GM19324 (cell line): ENCODE results near the gene GJD3.
"Not testable (repeated sequence)": the region's sequence is repeated elsewhere in the genome, so short reads cannot be mapped to it uniquely, and the experiment has no call there.

ENCODE experiments used
- ATAC-seq: cut with Tn5 transposase; IDR thresholded peaks from one replicate; pipeline ENCODE4 v1.9.1; 2021; ENCODE audit warnings: mild to moderate bottlenecking, moderate library complexity; ENCODE audit not compliant: unreplicated experiment, low FRiP score

Gene GJD3, protein sequence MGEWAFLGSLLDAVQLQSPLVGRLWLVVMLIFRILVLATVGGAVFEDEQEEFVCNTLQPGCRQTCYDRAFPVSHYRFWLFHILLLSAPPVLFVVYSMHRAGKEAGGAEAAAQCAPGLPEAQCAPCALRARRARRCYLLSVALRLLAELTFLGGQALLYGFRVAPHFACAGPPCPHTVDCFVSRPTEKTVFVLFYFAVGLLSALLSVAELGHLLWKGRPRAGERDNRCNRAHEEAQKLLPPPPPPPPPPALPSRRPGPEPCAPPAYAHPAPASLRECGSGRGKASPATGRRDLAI

DNA sequence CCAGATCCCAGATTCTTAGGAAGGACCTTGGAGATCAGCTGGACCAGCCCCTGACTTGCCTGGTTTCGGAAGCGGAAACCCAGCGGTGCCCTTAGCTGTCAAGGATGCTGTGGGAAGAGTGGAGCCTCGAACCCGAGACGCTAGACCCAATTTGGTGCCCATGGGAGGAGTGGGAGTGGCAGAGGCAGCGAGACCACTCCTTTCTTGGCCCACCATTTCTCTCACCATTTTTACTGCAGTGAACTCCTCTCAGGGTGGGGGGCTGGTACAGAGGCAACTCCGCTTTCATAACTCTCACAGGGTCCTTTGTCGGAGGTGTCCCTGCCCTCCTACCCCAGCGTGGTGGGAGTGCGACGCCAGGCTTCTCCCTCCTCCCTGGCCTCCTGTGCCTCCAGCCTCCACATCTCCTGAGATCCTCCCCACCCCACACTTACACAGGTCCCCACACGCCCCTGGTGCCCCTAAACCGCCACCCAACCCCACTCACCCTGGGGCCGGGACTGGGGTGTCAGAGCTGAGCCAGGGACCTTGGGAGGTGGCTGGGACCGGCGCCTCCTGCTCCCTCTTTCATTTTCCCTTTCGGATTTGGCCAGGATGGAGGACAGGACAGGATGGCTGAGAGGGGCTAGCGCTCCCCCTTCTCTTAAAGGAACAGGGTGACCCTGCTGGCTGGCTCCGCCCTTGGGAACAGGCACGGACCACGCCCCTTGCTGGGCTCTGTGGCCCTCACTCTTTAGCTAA is at the start of gene GJD3:
Gene GJD3 (minus strand): TSS at position 617 of the 741 bp plus-strand sequence. CDS start 922 bp downstream, outside the sequence.
- ATAC-seq = no peak

DNA sequence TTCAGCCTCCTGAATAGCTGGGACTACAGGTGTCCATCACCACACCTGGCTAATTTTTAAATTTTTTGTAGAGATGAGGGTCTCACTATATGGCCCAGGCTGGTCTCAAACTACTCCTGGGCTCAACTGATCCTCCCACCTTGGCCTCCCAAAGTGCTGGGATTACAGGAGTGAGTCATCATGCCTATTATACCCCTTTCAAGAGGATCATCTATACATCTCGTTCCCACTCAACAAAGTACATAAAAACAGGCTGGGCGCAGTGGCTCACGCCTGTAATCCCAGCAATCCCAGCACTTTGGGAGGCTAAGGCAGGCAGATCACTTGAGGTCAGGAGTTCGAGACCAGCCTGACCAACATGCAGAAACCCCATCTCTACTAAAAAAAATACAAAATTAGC is 49.8 kb upstream of the GJD3 start:
- not testable (repeated sequence) for ATAC-seq

DNA sequence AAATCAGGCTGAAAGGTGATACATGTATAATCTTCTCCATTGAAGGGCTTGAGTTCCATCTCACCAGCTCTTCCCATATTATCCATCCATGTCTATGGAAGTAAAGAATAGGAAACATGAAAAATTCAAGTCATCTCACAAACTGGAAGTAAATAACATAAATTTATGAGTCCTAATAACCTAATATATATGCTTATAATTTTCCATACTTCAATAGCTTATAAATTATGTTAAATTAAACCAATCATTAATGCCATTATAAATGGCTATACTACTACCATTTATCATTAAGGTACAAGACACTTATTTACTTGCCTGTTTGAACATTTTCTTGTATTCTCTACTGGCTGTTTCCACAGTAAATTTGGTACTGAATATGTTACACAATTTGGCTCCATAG is 48.3 kb upstream of the GJD3 start:
- ATAC-seq = no peak

DNA sequence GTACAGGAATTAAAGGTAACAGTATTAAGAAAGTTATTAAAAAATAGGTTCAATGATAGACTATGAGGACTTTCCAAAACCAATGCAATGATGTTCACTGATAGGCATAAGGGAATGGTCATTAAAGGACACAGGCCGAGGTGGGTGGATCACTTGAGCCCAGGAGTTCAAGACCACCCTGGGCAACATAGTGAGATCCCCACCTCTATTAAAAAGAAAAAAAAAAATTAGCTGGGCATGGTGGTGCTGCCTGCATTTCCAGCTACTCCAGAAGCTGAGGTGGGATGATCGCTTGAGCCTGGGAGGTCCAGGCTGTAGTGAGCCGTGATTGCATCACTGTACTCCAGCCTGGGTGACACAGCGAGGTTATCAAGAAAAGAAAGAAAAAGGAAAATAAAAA is 47.3 kb upstream of the GJD3 start:
- no peak for ATAC-seq

DNA sequence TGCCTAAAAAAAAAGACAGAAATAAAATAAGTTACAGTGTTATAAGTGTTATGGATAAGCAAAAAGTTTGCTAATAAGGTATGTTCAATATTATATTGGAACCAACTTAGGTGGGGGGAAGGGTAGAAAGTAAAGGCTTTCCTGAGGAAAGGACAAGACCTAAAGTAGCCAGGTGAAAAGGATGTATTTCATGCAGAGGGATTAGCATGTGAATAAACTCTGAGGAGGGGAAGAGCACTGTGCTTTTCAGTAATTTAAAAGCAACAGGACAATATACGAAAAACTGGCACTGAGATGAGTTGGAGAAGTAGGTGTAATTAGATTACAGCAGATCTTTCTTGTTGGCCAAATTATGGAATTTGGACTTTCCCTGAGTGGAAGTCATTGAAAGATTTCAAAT is 45.5 kb upstream of the GJD3 start:
- no peak for ATAC-seq

DNA sequence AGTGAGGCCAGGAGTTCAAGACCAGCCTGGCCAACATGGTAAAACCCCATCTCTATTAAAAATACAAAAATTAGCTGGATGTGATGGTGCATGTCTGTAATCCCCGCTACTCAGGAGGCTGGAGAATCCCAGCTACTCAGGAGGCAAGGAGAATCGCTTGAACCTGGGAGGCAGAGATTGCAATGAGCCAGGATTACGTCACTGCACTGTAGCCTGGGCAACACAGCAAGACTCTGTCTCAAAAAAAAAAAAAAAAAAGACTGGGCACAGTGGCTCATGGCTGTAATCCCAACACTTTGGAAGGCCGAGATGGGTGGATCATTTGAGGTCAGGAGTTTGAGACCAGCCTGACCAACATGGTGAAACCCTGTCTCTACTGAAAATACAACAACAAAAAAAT is 45.0 kb upstream of the GJD3 start:
- not testable (repeated sequence) for ATAC-seq

DNA sequence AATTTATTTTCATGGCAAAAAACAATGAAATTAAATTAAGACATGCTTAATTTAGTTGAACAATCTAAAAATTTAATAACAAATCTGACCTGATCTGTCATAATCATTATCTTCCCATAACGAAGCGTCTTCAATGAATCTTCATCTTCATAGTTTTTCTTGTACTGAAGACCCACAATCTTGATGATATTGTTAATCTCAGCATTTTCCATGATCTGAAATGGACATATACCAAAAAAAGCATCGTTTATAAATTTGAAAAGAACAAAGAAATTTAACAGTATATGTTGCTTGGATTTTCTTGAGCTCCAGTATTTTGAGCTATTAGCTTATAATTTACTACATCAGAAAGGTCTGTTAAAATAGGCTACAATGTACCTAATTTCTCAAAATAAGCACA is 42.9 kb upstream of the GJD3 start:
- ATAC-seq = no peak

DNA sequence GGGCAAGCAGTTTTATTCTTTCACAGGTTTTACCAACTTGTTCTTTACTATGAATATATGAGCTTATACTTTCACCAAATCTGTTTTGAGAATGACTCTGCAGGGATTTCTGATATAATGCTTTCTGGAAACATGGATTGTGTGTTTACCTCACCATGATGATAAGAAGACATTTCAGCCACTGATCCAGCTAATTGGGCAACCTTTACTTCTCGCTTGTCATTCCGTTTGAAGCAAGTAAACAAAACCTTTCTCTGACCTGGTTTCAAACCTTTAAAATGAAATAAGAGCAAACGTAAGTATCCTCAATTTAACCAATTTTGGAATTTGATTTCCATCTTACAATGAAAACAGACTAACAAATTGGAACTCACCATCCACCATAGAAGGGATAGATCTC is 39.5 kb upstream of the GJD3 start:
- ATAC-seq = no peak

DNA sequence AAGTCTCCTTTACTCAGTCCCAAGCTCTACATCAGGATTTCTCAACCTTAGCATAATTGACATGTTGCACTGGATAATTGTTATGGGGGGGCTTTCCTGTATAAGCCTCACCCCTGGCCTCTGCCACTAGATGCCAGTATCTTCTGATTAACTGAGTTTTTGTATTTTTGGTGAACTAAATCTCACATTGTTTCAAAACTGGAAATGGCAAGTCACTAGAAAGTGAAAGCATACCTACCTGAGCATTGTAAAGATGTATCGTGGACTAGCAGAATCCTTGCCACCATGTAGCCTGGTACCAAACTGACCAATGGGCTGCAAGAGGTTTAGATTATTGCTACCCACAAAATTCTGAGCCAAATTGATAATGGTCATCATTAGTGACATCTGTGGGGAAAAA is 38.1 kb upstream of the GJD3 start:
- ATAC-seq = no peak

DNA sequence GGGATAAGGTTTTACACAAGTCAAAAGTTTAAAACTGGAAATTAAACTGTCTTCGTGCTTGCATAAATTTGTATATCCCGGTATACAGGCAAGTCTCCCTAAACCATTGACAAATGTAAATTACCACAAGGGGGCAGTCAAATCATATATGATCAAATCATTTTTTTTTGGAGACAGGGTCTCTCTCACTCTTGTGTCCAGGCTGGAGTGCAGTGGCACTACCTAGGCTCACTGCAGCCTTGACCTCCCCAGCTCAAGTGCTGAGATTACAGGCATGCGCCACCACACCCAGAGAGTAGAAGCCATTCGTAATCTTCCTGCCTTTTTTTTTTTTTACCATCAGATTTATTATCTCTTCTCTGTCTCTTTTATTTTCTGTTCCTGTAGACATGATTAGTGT is 34.6 kb upstream of the GJD3 start:
- ATAC-seq = no peak

DNA sequence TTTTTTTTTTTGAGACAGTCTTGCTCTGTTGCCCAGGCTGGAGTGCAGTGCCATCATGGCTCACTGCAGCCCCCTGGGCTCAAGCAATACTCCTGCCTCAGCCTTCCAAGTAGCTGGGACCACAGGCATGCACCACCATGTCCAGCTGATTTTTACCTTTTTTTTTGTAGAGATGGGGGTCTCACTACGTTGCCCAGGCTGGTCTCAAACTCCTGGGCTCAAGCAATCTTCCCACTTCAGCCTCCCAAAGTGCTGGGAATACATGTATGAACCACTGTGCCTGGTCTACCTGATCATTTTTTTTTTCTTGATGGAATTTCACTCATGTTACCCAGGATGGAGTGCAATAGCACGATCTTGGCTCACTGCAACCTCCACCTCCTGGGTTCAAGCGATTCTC is 22.0 kb upstream of the GJD3 start:
- not testable (repeated sequence) for ATAC-seq

DNA sequence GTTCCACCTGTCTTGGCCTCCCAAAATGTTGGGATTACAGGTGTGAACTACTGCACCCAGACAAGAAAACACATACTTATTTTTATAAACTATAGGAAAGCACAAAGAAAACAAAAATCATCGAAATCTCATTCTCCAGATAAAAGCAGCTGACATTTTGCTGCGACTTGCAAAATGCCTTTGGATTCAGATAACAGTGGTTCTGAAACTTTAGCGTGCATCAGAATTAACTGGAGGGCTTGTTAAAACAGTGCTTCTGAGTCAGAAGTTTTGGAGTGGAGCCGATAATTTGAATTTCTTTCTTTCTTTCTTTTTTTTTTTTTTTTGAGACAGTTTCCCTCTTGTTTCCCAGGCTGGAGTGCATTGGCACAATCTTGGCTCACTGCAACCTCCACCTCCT is 17.7 kb upstream of the GJD3 start:
- no peak for ATAC-seq

DNA sequence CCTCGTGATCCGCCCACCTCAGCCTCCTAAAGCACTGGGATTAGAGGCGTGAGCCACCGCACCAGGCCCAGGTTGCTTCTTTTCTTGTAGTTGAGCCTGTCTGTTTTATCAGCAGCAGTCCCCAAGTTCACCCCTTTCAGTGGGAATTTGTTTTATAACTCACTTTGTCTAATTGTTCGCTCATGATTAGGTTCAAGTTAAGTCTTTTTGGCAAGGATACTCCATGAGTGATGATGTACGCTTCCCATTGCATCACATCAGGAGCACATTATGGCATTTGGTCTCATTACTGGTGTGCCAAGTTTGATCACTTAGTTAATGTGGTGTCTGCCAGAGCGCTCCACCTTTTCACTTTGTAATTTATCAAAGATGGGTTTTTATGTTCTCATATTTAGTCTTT is 14.4 kb upstream of the GJD3 start:
- no peak for ATAC-seq

DNA sequence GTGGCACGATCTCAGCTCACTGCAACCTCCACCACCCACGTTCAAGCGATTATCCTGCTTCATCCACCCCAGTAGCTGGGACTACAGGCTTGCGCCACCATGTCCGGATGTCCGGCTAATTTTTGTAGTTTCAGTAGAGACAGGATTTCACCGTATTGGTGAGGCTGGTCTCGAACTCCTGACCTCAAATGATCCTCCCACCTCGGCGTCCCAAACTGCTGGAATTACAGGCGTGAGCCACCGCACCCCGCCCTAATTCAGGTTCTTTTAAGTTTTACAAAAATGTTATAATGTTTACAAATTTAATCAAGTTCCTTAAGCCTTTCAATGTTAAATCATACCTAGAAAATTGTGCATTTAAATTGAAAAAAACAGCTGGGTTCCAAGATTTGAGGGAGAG is 13.3 kb upstream of the GJD3 start:
- no peak for ATAC-seq

DNA sequence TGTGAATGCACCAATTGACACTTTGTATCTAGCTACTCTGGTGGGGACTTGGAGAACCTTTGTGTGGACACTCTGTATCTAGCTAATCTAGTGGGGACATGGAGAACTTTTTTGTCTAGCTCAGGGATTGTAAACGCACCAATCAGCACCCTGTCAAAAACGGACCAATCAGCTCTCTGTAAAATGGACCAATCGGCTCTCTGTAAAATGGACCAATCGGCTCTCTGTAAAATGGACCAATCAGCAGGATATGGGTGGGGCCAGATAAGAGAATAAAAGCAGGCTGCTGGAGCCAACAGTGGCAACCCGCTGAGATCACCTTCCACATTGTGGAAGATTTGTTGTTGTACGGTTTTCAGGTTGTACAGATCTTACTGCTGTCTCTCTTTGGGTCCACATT is 12.0 kb upstream of the GJD3 start:
- not testable (repeated sequence) for ATAC-seq

DNA sequence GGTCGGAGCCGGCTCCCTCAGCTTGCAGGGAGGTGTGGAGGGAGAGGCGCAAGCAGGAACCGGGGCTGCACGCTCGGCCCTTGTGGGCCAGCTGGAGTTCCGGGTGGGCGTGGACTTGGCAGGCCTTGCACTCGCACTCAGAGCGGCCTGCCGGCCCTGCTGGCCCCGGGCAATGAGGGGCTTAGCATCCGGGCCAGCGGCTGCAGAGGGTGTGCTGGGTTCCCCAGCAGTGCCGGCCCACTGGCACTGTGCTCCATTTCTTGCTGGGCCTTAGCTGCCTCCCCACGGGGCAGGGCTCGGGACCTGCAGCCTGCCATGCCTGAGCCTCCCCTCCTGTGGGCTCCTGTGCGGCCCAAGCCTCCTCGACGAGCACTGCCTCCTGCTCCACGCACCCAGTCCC is 11.2 kb upstream of the GJD3 start:
- ATAC-seq = not testable (repeated sequence)

DNA sequence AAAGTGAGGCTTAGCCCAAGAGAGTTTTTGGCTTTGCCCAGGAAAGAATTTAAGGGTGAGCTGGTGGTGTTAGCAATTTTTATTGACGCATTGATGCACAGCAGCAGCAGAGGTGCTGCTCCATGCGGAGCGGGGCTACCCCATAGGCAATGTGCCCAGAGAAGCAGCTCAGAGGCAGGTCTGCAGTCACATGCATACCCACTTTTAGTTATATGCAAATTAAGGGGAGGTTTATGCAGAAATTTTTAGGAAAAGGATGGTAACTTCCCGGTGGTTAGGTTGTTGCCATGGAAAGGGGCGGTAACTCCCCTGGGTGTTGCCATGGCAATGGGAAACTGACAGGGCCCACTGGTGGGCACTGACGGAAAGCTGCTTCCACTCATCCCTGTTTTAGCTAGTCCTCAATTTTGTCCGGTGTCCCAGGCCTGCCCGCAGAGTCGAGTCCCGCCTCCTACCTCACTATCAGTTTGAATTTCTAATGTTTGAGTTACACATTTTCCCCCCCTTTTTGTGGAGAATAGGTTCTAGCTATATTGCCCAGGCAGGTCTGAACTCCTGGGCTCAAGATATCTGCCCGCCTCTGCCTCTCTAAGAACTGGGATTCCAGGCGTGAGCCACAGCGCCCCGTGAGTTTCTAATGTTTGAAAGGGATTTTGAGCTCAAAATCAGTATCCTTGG is 10.4 kb upstream of the GJD3 start:
- ATAC-seq = no peak

DNA sequence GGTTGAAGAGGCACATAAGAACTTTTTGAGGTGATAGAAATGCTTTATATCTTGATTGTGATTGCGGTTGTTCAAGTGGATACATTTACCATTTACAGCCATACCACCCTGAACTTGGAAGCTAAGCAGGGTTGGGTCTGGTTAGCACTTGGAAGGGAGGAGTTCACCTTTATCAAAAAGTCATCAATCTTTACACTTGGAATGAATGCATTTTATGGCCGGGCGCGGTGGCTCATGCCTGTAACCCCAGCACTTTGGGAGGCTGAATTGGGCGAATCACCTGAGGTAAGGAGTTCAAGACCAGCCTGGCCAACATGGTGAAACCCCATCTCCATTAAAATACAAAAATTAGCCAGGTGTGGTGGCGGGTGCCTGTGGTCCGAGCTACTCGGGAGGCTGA is 9.5 kb upstream of the GJD3 start:
- ATAC-seq = no peak

DNA sequence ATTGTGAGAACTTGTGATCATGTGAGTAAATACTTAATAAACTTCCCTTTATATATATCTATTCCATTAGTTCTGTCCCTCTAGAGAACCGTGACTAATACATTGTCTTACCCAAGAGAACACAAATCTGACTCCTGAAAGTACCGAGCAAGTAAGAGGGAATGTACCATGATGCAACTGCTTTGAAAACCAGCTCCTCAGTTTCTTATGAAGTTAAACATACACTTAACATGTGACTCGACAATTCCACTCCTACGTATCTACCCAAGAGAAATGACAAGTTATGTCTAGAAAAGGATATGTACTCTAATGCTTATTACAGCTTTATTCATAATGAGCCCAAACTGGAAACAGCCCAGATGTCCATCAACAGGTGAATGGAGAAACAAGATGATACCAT is 8.8 kb upstream of the GJD3 start:
- ATAC-seq = no peak

DNA sequence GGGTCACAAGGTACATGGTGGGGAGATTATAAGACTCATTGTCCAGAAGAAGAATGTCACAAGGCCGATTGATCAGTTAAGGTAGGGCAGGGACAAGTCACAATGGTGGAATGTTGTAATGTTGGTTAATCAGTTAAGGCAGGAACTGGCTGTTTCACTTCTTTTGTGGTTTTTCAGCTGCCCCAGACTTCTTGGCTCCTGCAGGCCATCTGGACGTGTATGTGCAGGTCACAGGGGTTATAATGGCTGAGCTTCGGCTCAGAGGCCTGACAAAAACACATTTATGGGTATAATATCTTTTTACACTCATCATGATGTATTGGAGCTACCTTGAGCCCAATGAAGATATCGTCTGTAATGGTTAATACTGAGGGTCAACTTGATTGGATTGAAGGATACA is 8.1 kb upstream of the GJD3 start:
- not testable (repeated sequence) for ATAC-seq

DNA sequence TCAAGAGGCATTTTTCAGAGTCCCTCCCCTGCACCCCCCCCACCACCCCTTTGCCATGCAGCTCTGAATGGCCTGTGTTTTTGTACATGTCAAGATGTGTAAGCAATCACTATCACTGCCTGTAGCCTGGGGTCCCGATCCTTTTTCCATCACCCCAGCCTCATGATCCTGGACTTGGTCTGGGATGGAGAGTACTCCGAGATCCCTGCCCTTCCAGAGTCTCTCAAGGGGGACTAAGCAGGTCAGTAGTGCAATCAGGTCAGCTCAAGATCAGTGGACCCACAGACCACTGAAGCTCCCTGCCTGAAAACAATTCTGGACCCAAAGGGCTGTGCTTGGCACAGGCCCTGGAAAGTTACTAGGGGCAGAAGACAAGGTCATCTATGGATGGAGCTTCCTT is 7.5 kb upstream of the GJD3 start:
- ATAC-seq = no peak
